ENCODE data around the gene RBL2. TPM values are rescaled to one million over a fixed set of nuclear protein-coding genes. Genes with fewer than 3 reads are reported as not detected.

The RBL2 gene
- total and polyA plus RNA-seq, 9 of the 15 experiments (the other 6 are each of a cell fraction or from before 2014, with no cell fraction given), result 7.8 to 76.3 (median 28.5) TPM

- TF ChIP-seq SMC3 (conservative IDR thresholded peaks at IDR 0.05; ENCODE audit: insufficient read depth, low read depth, low read length) (no peak), ZFP1 (CRISPR knock-in tag; IDR thresholded peaks at IDR 0.05) (no peak), ID3 (CRISPR knock-in tag; IDR thresholded peaks at IDR 0.05) (no peak), ID3 (tag; IDR thresholded peaks at IDR 0.05) (0 out of 2 replicates have a peak, but pooled peaks have one; percentile 23), COPS2 (conservative IDR thresholded peaks at IDR 0.05) (no peak)
Observed at GRCh38 chr16:53430363-53430762, 3.9 kb upstream of the RBL2 start (continued).

- intact Hi-C loops (cut with micrococcal nuclease), result loop anchor here (10.0 kb wide), 1 partner anchor 219 kb away; no protein-coding TSS in a partner anchor
- no peaks in the 10 kb centered on the region for H3K9me1 ChIP-seq (ENCODE audit: control insufficient read depth, insufficient read depth, low read length)
- CTCF ChIA-PET (ENCODE audit: low intra/inter-chr PET ratio), result no interaction called here
- H4K20me1 ChIP-seq (replicated peaks; ENCODE audit: control insufficient read depth, insufficient read depth, low read length), result peaks cover 5% of the 10 kb centered on the region; the same call in 1 of the 2 replicates
- no TSS peak for BruUV-seq (replicated peaks)
- H3K27me3 ChIP-seq (ENCODE audit: control insufficient read depth in 2 of 2, insufficient read depth in 2 of 2, low read length in 2 of 2), result no peaks in the 10 kb centered on the region
- no peak for ATAC-seq
- H2AFZ ChIP-seq (ENCODE audit: low read depth, low read length), result peak overlapping the region; percentile 100
- peak overlapping the region; percentile 99 for H3K4me2 ChIP-seq (ENCODE audit: insufficient read depth, low read length)
- H3K36me3 ChIP-seq (ENCODE audit: control insufficient read depth, insufficient read depth, low read length), result peaks cover 4% of the 10 kb centered on the region; the same call in 1 of the 3 replicates
- peaks cover 41% of the 10 kb centered on the region for H3K79me2 ChIP-seq (ENCODE audit: control insufficient read depth, insufficient read depth, low read length)
- H3K9me3 ChIP-seq (replicated peaks; ENCODE audit: control insufficient read depth, insufficient read depth, low read depth, low read length), result no peaks in the 10 kb centered on the region
- no peak overlapping the region; the same call in 1 of the 2 replicates for H3K4me3 ChIP-seq
- peaks cover 7 to 12% of the 10 kb centered on the region in 2 experiments for H3K4me1 ChIP-seq (replicated peaks in 1 of 2; ENCODE audit: control insufficient read depth in 2 of 2, insufficient read depth in 2 of 2, low read length in 2 of 2)
- peak in 1 of 4 experiments; percentile 9 for DNase-seq (ENCODE audit: extremely low read depth in 1 of 4, low spot score in 3 of 4)
- H3K27ac ChIP-seq (ENCODE audit: extremely low read depth, low read depth, low read length), result peak overlapping the region; percentile 96
- peak overlapping the region in 1 of 2 experiments; percentile 93; a peak in 2 of 4 replicates for H3K9ac ChIP-seq (ENCODE audit: insufficient read depth in 1 of 2, low read depth in 2 of 2, low read length in 2 of 2)
- WGBS (ENCODE audit: insufficient coverage, low coverage, missing lambda C conversion rate), result 62% methylated on average over 7 of the region's 7 CpGs
- in situ Hi-C loops (cut with MboI), result no loop called here
- POLR2A ChIA-PET, result interaction anchor here (0.8 kb wide), 1 partner anchor 9 kb away, joined by 4 read pairs; no protein-coding TSS in a partner anchor
- FAIRE-seq, result no peak
- TF ChIP-seq SOX6 (IDR thresholded peaks at IDR 0.05) (peak; percentile 47; the same call in 1 of the 2 replicates), MTA3 (IDR thresholded peaks at IDR 0.05; ENCODE audit: borderline replicate concordance) (no peak), ZNF512 (tag; IDR thresholded peaks at IDR 0.05) (no peak), HNRNPK (IDR thresholded peaks at IDR 0.05; ENCODE audit: low read depth, low read length, poor library complexity, severe bottlenecking) (no peak), ZNF609 (CRISPR knock-in tag; IDR thresholded peaks at IDR 0.05; ENCODE audit: borderline replicate concordance) (no peak)
Observed at GRCh38 chr16:53433509-53433908, 762 bp upstream of the RBL2 start.
